ENCODE measurements around the gene ATP6V0E2.
"Not testable (repeated sequence)": the region's sequence is repeated elsewhere in the genome, so short reads cannot be mapped to it uniquely, and the experiment has no call there.

Gene ATP6V0E2

DNA sequence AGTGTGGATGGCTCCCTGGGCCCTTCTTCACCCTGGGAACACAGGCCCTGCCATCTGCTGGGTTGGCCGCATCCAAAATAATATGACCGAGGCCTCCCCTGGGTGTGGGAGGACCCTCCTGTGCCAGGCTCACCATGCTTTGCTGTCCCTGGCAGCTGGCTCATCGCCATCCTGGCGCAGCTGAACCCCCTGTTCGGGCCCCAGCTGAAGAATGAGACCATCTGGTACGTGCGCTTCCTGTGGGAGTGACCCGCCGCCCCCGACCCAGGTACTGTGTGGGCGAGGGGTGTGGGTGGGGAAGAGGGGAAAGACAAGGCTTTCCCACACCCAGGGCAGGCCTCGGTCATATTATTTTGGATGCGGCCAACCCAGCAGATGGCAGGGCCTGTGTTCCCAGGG is 4.8 kb downstream of the ATP6V0E2 start:
- no peak for DNase-seq (ENCODE audit: low read depth, low spot score)

DNA sequence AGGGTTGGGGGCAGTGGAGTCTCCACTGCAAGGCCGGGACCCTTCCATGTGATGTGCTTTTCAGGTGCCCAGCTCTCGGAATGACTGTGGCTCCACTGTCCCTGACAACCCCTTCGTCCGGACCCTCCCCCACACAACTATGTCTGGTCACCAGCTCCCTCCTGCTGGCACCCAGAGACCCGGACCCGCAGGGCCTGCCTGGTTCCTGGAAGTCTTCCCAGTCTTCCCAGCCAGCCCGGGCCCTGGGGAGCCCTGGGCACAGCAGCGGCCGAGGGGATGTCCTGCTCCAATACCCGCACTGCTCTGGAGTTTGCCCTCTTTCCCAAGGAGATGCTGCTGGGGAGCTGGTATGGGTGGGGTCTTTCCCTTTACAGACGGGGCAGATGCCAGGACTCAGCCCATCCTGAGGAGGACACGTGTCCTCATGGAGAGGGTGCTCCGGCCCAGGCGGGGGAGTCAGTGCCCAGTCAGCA is 5.5 kb downstream of the ATP6V0E2 start:
- no peak for DNase-seq (ENCODE audit: low read depth, low spot score)

DNA sequence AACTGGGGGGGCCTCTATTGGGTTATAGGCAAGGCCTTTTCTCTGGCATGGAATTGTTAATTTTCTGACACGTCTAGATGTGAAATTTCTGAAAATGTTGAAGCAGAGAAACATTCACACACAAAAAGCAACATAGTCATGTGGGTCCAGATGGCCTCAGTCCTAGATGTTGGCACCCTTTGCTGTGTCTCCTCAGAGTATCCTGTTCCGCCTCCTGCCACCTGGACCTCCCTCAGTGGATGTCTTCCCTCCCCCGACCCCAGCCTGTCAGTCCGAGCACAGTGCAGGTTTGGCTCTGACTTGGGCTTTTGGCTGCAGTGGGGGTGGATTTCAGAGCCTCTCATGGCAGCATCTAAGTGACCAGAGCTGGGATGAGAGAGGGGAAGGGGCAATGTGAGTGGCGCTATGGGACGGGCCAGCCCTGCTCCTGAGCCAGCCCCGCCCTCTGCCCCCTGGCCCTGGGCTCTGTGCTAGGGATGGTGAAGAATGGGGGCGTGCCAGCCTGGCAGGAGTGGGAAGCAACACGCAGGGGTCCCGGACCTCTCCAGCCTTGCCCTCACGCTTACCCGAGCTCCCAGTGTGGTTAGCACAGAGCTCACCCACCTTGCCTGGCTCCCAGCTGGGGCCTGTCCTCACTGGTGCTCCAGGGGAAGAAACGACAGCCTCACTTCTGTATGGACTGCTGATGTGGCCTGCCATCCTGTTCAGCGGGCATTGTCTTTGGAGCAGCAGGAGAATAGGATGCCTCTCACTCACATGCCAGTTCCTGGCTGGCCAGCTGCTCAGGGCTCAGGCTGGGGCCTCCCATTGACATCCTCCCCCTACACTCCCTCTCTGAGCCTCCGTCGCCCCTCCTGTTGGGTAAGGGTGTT is 6.2 kb downstream of the ATP6V0E2 start:
- DNase-seq (ENCODE audit: low read depth, low spot score): no peak

GRCh38 chr7:149880638-149881311 is 7.0 kb downstream of the ATP6V0E2 start:
- DNase-seq (ENCODE audit: low read depth, low spot score): no peak

- no peak for DNase-seq (ENCODE audit: low read depth, low spot score)
Observed at GRCh38 chr7:149881328-149882247, 7.8 kb downstream of the ATP6V0E2 start.

- no peak for DNase-seq (ENCODE audit: low read depth, low spot score)
Observed at GRCh38 chr7:149882248-149883047, 8.7 kb downstream of the ATP6V0E2 start.

GRCh38 chr7:149883048-149883438 is 9.3 kb downstream of the ATP6V0E2 start:
- no peak for DNase-seq (ENCODE audit: low read depth, low spot score)

DNA sequence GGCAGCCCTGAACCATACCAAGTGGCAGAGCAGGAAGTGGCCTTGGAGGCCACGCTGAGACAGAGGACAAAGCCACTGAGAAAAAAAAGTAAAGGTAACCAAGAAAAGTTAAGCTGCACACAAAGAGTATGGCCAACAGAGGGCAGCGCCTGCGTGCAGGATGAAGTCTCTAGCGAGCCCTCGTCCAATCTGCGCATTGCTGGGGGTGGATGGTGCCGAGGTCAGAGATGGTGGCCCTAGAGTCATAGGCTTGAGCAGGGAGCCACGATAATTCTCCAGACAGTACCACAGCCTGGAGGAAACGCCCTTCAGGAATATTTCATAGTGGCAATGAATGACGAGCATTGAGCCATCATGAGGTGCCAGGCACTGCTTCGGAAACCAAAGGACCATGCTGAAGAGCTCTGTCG is 9.7 kb downstream of the ATP6V0E2 start:
- DNase-seq (ENCODE audit: low read depth, low spot score): no peak

GRCh38 chr7:149884016-149884415 is 10.2 kb downstream of the ATP6V0E2 start:
- no peak for DNase-seq (ENCODE audit: low read depth, low spot score)

GRCh38 chr7:149884541-149884940 is 10.8 kb downstream of the ATP6V0E2 start:
- DNase-seq (ENCODE audit: low read depth, low spot score): no peak

GRCh38 chr7:149885191-149886017 is 11.6 kb downstream of the ATP6V0E2 start:
- peak; percentile 37 for DNase-seq (ENCODE audit: low read depth, low spot score)

DNA sequence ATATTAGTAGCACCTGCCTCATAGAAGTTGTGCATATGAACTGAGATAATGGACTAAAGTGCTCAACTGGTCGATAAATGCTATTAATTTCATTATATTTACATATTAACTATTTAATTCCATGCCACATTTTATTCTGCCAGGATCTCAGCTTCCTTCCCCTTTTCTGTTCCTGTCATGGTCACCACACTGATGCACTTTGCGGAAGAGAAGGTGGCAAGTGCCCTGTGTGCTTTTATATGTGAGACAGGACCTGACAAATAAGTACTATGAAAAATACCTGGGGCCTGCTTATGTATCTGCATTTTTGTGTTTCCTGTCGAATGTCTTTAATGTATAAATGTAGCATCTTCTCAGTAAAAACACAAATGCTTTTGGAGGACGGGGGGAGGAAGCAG is 12.2 kb downstream of the ATP6V0E2 start:
- no peak for DNase-seq (ENCODE audit: low read depth, low spot score)

GRCh38 chr7:149887311-149887710 is 13.5 kb downstream of the ATP6V0E2 start:
- DNase-seq (ENCODE audit: low read depth, low spot score): no peak

- DNase-seq (ENCODE audit: low read depth, low spot score): not testable (repeated sequence)
Observed at GRCh38 chr7:149890715-149891114, 16.9 kb downstream of the ATP6V0E2 start.

DNA sequence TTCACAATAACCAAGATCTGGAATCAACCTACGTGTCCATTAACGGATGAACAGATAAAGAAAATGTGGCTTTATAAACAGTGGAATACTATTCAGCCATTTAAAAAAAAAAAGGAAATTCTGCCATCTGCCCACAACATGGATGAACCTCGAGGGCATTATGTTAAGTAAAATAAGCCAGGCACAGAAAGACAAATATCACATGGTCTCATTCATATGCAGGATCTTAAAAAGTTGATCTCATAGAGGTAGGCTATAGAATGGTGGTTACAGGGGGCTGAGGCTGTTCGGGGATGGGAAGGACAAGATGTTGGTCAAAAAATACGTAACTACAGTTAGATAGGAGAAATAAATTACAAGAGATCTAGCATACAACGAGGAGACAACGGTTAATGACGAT is 21.2 kb downstream of the ATP6V0E2 start:
- DNase-seq (ENCODE audit: low read depth, low spot score): not testable (repeated sequence)

GRCh38 chr7:149907776-149908376 is 34.1 kb downstream of the ATP6V0E2 start:
- not testable (repeated sequence) for DNase-seq (ENCODE audit: low read depth, low spot score)

- not testable (repeated sequence) for DNase-seq (ENCODE audit: low read depth, low spot score)
Observed at GRCh38 chr7:149910219-149910618, 36.5 kb downstream of the ATP6V0E2 start.

DNA sequence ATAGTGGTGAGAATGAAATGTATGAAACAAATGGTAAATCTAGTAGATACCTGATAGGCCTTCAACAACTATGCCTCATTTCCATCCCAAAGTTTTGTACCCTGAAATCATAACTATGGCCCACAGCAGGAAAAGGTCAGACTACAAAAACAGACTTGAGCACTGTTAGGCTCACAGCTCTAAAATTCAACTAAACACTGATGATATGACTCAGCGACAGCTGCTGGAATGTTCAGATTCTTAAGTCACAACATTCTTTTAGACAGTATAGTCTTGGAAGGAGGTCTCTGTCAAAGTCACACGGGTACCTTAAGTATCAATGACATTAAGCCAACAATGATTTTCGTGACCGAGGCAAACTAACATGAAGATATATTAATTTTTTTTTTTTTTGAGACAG is 38.4 kb downstream of the ATP6V0E2 start:
- DNase-seq (ENCODE audit: low read depth, low spot score): not testable (repeated sequence)

DNA sequence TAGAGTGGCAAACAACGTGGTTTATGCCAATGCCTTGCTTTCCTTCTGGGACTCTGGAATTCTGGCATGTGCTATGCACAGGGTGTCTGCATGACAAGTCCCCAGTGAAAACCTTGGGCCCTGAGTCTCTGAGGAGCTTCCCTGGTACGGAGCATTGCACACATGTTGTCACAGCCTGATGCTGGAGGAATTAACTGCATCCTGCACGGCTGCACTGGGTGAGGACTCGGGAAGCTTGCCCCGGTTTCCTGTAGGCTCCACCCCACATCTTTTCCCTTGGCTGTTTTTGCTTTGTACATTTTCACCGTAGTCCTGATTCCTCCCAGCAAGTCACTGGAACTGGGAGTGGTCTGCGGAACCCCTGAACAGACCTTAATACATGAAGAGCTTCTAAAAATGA is 52.6 kb downstream of the ATP6V0E2 start:
- not testable (repeated sequence) for DNase-seq (ENCODE audit: low read depth, low spot score)
